Motor neuron (in vitro differentiated cells): Measurements from ENCODE around the gene TXNRD2. TPM values are rescaled to one million over a fixed set of nuclear protein-coding genes. Genes with fewer than 3 reads are reported as not detected.

ENCODE experiments used
- ATAC-seq, 8 experiments: fragments of 200-7000 bp; cut with Tn5 transposase; replicated peaks in 6 of 8; 2 replicates each; pipeline ENCODE4 v1.8.0; 2021; ENCODE audit warnings: mild to moderate bottlenecking in 8 of 8, moderate library complexity in 8 of 8
- H3K27ac ChIP-seq, 2 donors: fragments of 250-450 bp; sonication (Bioruptor Pico); 2 replicates each; pipeline ENCODE4 v1.9.0; 2021; ENCODE audit warnings: antibody characterized with exemption in 2 of 2, mild to moderate bottlenecking in 2 of 2, moderate library complexity in 1 of 2
- H3K4me1 ChIP-seq, 2 donors: fragments of 250-450 bp; sonication (Bioruptor Pico); replicated peaks in 1 of 2; 2 replicates each; pipeline ENCODE4 v1.6.1; 2021; ENCODE audit warnings: antibody characterized with exemption in 2 of 2, mild to moderate bottlenecking in 2 of 2, moderate library complexity in 1 of 2
- H3K4me3 ChIP-seq, 5 donors: fragments of 250-450 bp; sonication (Bioruptor Pico); 2 replicates each; pipeline ENCODE4 v1.9.0; 2021; ENCODE audit warnings: antibody characterized with exemption in 5 of 5, mild to moderate bottlenecking in 5 of 5, moderate library complexity in 4 of 5
- WGBS, 10 experiments: fragments of 450-650 bp; shearing (Covaris generic); methylation state at CpG; one replicate each; pipeline ENCODE4 v1.0.0; 2022; 5-methylcytosine and 5-hydroxymethylcytosine counted together
- in situ Hi-C, 9 experiments: fragments of 400-800 bp; cut with MboI; loops; one replicate each; pipeline ENCODE4 v1.15.0; 2021; ENCODE audit warnings: low sequenced_read_pairs in 9 of 9, low pct_unique_long_range_greater_than_20kb in 2 of 9; ENCODE audit not compliant: unreplicated experiment in 9 of 9
- total RNA-seq, 8 experiments: library from RNA; unstranded; fragments of 300-600 nt; gene quantifications; 2 replicates each; pipeline versions ENCODE4 v1.2.3 to v1.2.4, GENCODE V29; 2022

TXNRD2 gene
- total RNA-seq, 8 experiments from 2014 or later: 2.4 to 33.9 (median 9.9) TPM

- peak overlapping the region; percentile 64 to 82 for H3K27ac ChIP-seq
- in situ Hi-C loops: no loop called here
- peaks cover 33 to 34% of the 10 kb centered on the region in 2 donors for H3K4me1 ChIP-seq
- H3K4me3 ChIP-seq: peak overlapping the region in 3 of 5 donors; percentile 78 to 99 (median 81)
- 40 to 100% (median 67%) methylated on average over 1 to 3 of the region's 11 CpGs; no CpG with 5 or more reads in 5 of the 10 experiments for WGBS, 10 experiments
- no peak for ATAC-seq
These were observed 43.5 kb upstream of the TXNRD2 start for GRCh38 chr22:19984851-19985811.

- H3K4me3 ChIP-seq: peak overlapping the region in 2 of 5 donors; percentile 1 to 17
- peaks cover 33 to 34% of the 10 kb centered on the region in 2 donors for H3K4me1 ChIP-seq
- H3K27ac ChIP-seq: peak overlapping the region; percentile 78 to 85
- 40 to 86% (median 72%) methylated on average over 2 to 6 of the region's 19 CpGs; no CpG with 5 or more reads in 6 of the 10 experiments for WGBS, 10 experiments
- ATAC-seq: peak in 7 of 8 experiments; percentile 41 to 79 (median 76)
- in situ Hi-C loops: no loop called here
These were observed 42.7 kb upstream of the TXNRD2 start for GRCh38 chr22:19984201-19984753.

- in situ Hi-C loops: no loop called here
- 0 to 94% (median 80%) methylated on average over 1 to 3 of the region's 5 CpGs; no CpG with 5 or more reads in 5 of the 10 experiments for WGBS, 10 experiments
- peak overlapping the region in 2 of 5 donors; percentile 1 to 17 for H3K4me3 ChIP-seq
- ATAC-seq: peak in 5 of 8 experiments; percentile 9 to 31 (median 26)
- peak overlapping the region; percentile 78 to 85 for H3K27ac ChIP-seq
- H3K4me1 ChIP-seq: peaks cover 33 to 34% of the 10 kb centered on the region in 2 donors
These were observed 42.1 kb upstream of the TXNRD2 start for GRCh38 chr22:19983741-19984140.

- in situ Hi-C loops: no loop called here
- Histone ChIP-seq H3K4me3 (no peak overlapping the region), H3K4me1 (peaks cover 33 to 34% of the 10 kb centered on the region in 2 donors), H3K27ac (peak overlapping the region; percentile 78 to 85)
- ATAC-seq: no peak
- WGBS, 10 experiments: 88 to 100% methylated on average over 2 to 3 of the region's 8 CpGs; no CpG with 5 or more reads in 8 of the 10 experiments
These were observed 41.5 kb upstream of the TXNRD2 start for GRCh38 chr22:19982991-19983578.

- Histone ChIP-seq H3K4me1 (peaks cover 33 to 34% of the 10 kb centered on the region in 2 donors), H3K27ac (no peak overlapping the region)
- WGBS, 10 experiments: 83 to 100% (median 92%) methylated on average over 2 to 3 of the region's 16 CpGs; no CpG with 5 or more reads in 5 of the 10 experiments
These were observed 40.6 kb upstream of the TXNRD2 start for GRCh38 chr22:19981961-19982920.

GRCh38 chr22:19981171-19981960 lies 39.7 kb upstream of the TXNRD2 start:
- WGBS, 10 experiments: 85 to 100% (median 93%) methylated on average over 2 to 5 of the region's 33 CpGs; no CpG with 5 or more reads in 6 of the 10 experiments
- no peak for ATAC-seq
- Histone ChIP-seq H3K4me3 (no peak overlapping the region), H3K4me1 (peaks cover 33 to 34% of the 10 kb centered on the region in 2 donors), H3K27ac (no peak overlapping the region)
- in situ Hi-C loops: no loop called here

More at GRCh38 chr22:19981961-19982920, 40.6 kb upstream of the TXNRD2 start:
- in situ Hi-C loops: no loop called here
- ATAC-seq: no peak
- no peak overlapping the region for H3K4me3 ChIP-seq

GRCh38 chr22:19980766-19981165 lies 39.1 kb upstream of the TXNRD2 start:
- Histone ChIP-seq H3K4me3 (no peak overlapping the region), H3K27ac (no peak overlapping the region), H3K4me1 (peaks cover 30 to 31% of the 10 kb centered on the region in 2 donors)
- ATAC-seq: no peak
- 72 to 100% (median 97%) methylated on average over 1 to 5 of the region's 7 CpGs; no CpG with 5 or more reads in 6 of the 10 experiments for WGBS, 10 experiments
- in situ Hi-C loops: no loop called here

- 100% methylated on average over 2 to 9 of the region's 52 CpGs; no CpG with 5 or more reads in 8 of the 10 experiments for WGBS, 10 experiments
- Histone ChIP-seq H3K4me1 (peaks cover 28 to 31% of the 10 kb centered on the region in 2 donors), H3K27ac (no peak overlapping the region), H3K4me3 (no peak overlapping the region)
- no peak for ATAC-seq
- in situ Hi-C loops: no loop called here
These were observed 38.3 kb upstream of the TXNRD2 start for GRCh38 chr22:19979712-19980493.

GRCh38 chr22:19978748-19979147 lies 37.1 kb upstream of the TXNRD2 start:
- H3K27ac ChIP-seq: peak overlapping the region in 1 of 2 donors; percentile 41
- no peak for ATAC-seq
- peaks cover 19 to 27% of the 10 kb centered on the region in 2 donors for H3K4me1 ChIP-seq
- no peak overlapping the region for H3K4me3 ChIP-seq
- WGBS, 10 experiments: 80 to 97% methylated on average over 5 to 11 of the region's 17 CpGs; no CpG with 5 or more reads in 8 of the 10 experiments
- in situ Hi-C loops: no loop called here

- no peak overlapping the region for H3K4me3 ChIP-seq
- WGBS, 10 experiments: 80 to 97% (median 90%) methylated on average over 5 to 6 of the region's 32 CpGs; no CpG with 5 or more reads in 7 of the 10 experiments
- in situ Hi-C loops: no loop called here
- peaks cover 10 to 18% of the 10 kb centered on the region in 2 donors for H3K4me1 ChIP-seq
- peak overlapping the region in 1 of 2 donors; percentile 41 for H3K27ac ChIP-seq
- ATAC-seq: no peak
These were observed 36.0 kb upstream of the TXNRD2 start for GRCh38 chr22:19977296-19978243.
